MV-4-11 (cell line): ENCODE results near the gene LRRFIP1.
"Not testable (repeated sequence)": the region's sequence is repeated elsewhere in the genome, so short reads cannot be mapped to it uniquely, and the experiment has no call there.

Experiments used
- DNase-seq: peaks from one replicate; lab custom pipeline; 2025; lab: John Stamatoyannopoulos, UW

The LRRFIP1 gene

DNA sequence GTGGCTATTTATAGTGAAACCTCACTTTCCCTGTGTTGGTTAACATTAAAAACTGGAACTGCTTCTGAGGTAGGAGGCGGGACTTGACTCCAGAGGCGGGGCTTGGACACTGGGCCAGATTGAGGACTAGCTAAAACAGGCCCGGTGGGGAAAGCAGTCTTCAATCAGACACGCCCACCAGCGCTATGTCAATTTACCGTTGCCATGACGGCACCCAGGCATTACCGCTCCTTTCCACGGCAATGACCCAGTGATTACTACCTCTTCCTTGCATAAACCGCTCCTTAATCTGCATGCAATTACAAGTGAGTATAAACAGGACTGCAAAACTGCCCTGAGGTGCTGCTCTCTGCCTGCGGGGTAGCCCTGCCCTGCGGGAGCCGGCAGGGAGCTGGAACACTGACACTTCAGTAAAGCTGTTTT lies 35.3 kb downstream of the LRRFIP1 start:
- peak; percentile 95 for DNase-seq

DNA sequence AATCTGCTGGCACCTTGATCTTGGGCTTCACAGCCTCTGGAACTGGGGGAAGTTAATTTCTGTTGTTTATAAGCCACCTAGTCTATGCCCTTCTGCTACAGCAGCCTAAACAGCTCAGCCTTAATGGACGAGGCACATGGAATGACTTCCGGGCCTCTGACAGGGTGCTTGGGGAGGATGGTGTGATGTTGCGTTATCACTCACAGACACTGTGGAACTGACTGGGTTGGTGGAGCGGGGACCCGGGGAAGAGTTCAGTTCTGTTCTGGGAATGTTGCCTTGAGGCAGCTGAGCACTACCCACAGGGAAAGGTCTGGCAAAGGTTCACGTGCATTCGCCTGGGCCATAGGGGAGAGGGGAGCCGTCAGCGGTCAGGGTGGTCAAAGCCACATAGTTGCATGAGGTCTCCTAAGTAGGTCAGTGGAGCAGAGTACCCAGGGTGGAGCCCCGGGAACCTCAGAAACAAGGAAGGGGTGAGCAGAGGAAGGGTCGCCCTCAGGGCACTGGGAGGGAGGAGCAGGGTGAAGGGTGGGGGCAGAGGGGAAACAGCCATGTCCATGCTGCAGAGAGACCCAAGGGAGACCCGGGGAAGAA lies 36.2 kb downstream of the LRRFIP1 start:
- DNase-seq: no peak

DNA sequence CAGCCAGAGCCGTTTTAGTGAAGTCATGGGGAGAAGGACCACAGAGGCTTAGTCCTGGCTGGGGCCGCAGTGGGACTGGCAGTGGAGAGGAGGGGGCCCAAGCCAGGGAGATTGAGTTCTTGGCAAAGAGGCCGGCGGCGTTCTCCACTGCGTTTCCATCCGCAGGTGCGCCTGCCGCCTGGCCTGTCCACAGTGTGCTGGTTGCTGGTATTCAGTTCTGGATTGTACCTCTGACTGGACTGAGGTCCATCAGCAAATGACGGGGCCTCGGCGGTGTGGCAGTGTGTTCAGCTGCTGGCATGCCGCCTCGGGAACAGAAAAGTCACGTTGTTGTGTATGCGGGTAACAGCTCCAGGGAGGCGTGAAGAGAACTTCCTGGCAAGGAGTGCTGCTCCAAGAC lies 36.8 kb downstream of the LRRFIP1 start:
- no peak for DNase-seq

DNA sequence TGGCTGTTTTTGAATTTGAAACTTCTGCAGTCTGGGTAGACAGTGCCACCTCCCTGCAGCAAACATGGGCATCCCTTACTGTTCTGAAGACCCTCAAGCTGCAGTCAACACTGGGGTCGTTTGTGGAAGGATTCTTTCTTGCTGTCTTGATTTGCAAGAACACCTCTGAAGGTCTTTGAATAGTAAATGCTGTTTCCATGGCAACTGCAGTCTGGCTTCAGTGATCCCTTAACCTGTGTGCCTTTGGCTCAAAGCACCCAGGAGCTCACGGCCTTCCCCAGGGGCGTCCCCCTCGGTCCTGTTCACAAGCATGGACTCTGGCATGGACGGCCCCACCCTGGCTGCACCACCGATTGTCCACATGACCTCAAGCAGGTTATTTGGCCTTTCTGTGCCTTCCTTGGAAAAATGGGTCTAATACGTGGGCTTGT lies 38.3 kb downstream of the LRRFIP1 start:
- DNase-seq: no peak

DNA sequence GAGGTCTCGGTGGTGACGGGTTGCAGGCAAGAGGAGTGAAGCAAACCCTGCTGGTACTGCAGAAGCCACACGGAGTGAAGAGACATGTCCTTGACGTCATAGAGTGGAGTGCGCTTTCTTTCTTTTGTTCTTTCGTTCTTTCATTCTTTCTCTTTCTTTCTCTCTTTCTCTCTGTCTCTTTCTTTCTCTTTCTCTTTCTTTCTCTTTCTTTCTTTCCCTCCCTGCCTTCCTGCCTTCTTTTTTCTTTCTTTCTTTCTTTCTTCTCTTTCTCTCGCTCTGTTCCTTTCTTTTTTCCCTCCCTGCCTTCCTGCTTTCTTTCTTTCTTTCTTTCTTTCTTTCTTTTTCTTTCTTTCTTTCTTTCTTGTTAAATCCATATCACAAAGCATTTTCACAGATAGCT lies 39.2 kb downstream of the LRRFIP1 start:
- DNase-seq: no peak

DNA sequence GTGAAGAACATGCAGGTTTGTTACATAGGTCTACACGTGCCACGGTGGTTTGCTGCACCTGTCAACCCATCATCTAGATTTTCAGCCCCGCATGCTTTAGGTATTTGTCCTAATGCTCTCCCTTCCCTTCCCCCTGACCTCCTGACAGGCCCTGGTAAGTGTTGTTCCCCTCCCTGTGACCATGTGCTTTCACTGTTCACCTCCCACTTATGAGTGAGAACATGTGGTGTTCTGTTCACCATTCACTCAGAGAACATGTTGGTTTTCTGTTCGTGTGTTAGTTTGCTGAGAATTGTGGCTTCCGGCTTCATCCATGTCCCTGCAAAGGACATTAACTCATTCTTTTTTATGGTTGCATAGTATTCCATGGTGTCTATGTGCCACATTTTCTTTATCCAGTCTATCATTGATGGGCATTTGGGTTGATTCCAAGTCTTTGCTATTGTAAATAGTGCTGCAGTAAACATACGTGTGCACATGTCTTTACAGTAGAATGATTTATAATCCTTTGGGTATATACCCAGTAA lies 39.7 kb downstream of the LRRFIP1 start:
- not testable (repeated sequence) for DNase-seq

DNA sequence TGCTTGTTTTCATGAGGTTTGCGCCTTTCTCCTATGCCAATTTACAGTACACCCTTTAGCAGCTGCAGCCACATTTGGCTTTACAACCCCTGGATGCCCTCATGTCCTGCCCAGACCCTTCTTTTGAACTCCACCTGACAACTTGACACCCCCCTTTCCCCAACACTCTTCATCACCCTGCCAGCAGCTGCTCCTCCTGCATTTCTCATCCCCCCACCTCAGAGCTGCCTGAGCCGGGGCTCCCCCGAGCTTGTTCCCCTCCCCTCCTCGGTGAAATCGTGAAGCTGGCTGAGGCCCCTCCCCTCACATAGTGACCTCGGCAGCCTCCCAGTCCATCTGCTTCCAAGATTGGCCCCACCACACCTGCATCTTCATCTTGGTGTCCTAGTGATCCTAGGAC lies 40.5 kb downstream of the LRRFIP1 start:
- no peak for DNase-seq

DNA sequence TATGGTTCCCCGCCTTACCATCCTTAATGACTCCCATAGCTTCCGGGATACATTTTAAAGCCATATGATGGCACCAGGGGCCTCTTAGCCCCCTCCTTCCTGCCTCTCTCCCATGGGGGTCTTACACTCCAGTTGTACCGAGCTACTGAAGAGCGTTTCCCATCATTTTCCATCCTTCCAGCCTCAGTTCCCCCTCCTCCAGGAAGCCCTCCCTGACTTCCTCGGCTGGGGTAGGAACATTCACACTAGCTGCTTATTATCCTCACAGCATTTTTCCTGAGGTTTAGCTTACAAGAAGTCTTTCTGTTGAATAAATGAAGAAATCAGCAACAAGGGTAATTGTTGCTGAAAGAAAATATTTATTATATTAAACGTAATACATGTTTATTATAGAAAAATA lies 41.1 kb downstream of the LRRFIP1 start:
- DNase-seq: no peak

DNA sequence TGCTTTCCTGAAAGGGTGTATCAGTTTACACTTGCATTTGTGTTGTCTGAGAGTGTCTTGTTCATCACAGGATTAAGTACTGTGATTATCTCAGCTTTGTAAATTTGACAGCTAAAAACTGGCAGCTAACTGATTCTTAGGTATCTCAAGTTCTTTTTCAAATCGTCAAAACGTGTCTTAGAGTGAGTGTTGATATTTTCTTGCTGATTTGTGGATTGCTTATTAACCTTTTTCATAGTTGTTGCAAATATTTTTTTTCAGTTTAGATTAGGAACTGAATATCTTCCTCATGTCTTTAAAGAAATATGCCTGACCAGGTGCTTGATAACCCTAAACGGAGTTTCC lies 41.9 kb downstream of the LRRFIP1 start:
- no peak for DNase-seq

DNA sequence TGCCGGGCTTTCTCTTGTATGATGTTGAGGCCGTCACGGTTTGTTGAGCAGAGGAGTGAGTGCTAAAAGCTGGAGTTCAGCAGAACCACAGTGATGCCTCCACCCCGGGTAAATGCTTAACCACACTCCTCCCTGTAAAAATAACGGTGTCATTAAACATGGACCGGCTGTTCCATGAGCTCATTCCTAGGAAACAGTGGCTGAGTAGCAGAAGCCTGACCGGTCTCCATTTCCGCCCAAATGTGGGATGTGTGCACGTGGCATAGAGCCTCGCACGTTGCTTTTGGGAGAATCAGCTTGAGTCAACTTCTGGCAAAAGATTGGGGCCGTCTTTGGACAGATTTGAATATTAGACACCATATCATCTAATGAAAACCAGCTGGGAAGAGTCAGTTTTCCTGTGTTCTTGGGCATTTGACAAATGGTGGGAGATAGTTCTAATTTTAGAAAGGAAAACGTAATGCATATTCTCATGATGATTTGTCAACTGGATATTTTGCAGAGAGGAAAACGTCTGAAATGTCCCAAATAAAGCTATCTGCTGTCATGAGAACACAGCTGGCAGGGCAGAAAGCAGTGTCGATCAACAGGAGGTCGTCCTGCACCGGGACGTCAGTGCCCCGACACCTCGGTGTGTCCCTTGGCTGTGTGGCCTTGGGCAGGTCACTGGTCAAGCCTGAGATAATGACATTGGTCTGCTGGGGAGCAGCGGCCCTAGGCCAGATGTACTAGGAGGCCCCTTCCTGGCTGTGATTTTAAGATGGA lies 42.4 kb downstream of the LRRFIP1 start:
- DNase-seq: no peak

DNA sequence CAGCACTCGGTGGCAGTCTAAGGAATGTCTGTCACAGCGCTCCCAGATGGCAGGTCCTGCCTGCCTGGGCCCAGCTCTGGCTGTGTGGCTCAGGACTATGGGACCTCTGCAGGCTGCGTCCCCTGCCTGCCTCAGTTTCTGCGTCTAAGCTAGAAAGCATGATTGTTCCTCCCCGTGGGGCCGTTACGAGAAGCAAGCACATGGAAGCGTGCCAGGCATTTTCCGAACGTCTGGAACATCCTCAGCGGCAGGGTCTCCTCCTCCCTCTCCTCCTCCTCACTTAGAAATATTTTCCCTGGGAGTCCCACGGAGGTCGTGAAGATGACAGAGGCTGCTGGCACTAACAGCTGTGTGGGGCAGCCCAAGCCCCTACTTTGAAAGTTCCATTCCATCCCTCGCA lies 43.3 kb downstream of the LRRFIP1 start:
- no peak for DNase-seq

DNA sequence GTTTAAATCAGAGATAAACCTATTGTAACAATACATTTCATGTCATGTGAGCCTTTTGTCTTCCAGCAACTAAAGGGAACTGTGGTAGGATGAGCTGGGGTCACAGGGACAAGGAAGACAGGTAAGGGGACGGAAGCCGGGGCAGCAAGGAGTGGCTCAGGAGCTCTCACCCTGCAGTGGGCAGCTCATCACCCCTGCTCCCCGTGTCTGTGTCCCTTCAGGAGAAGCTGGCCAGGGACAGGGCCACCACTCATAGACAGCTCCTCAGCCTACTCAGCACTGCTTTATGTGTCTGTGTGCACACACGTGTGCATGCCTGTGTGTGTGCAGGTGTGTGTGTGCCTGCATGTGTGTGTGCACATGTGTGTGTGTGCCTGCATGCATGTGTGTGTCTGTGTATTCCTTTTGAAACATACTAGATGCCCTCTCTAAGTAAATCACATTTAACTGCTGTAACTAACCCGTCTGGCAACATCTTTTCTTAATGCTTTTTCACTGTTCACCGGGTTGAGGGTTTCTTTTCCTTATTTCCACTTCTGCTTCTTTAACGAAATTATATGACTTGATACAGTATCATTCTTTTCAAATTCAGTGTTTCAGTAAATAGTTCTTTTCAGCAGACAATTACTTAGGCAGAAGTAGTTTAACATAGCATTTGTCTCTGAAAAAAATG lies 44.2 kb downstream of the LRRFIP1 start:
- DNase-seq: peak; percentile 16

DNA sequence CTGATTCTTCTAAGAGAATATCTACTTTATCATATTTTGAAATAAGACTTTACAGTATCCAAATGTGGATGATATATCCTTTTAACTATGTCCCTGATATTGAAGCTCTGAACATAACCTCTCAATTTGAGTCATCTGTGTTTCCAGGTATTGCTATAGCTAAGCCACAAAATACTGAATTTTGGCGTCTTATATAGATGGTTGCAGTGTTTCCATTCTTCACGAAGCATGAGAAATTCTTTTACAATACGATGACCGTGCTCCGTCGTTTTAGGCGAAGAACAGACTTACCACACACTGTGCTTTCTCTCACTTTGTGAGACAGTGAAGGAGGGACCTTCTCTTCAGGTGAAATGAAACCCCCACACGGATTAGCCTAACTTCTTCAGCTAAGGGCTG lies 45.3 kb downstream of the LRRFIP1 start:
- no peak for DNase-seq

DNA sequence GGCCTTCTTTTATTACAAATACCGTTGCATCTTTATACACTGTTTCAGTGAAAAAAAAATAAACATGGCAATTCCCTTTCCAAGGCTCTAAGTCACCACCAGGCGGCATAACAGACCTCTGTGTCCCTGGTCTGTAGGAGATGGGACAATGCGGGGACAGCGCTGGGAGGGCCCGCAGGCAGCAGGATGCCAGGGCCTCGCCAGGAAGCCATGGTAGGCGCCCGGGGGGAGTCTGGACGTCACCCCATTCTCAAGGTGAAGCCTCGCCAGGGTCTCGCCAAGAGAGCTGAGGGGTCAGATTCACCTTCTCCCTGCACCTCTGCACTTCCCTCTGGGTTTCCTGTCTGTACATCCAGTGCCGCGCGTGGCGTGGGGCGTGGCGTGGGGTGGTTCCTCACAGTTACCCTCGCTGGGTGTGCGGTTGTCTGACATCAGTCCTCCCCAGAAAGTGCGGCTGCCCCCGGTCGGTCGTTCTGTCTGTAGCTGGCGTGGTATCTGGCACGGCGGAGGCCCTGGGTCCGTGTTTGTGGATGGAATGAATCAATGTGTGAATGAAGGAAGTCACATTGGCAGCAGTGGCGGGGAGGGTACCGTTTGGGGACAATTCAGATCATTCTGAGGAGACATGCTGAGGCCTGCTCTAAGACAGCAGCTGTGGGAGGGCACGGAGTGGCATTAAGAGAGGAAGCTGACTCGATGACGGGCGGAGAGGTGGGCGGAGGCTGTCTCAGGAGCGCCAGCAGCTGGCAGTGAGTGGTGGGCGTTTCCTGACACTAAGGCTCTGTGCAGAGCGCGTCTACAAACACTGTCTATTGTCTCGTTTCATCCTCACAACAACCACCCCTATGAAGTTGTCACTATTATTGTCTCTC lies 46.0 kb downstream of the LRRFIP1 start:
- peak; percentile 68 for DNase-seq

DNA sequence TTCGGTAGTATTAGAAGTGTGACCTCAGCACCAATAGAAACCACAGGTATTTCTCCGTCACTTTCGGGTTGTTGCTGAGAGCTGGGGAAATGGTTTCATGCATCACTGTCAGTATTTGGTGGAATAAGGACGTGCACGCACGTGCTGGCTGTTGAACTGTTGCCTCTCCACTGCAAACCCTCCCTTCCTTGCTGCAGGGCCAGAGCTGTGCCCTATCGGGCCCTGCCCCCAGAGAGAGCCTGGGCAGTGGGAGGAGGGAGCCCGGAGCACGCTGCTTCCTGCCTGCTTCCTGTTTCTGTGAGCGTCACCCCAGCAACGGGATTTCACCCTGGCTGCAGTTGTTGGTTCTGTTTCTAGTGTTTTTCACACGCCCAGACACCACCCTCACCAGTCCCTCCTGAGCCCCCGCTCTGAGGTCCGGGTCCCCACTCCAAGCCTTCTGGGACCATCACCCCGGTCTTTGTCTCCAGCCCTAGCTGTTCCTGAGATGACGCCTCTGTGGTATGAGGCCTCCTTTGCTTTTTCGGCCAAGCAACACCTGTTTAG lies 47.4 kb downstream of the LRRFIP1 start:
- peak; percentile 93 for DNase-seq

DNA sequence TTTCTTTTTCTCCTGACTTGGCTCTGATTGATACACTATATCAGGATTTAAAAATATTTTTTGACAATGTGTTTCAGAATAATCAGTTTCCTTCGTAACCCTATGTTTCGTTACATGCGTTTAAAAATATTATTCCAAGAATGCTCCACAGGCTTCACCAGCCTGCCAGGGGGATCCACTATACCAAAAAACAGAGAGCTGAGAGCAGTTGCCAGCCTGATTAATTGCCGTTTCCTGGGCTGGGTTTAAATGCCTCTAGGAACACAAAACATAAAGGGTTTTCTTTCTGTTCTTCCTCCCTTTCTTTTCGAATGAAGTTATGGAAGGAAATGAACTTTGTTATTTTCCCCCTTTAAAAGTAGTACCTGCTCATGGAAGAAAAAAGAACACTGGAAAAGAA lies 47.9 kb downstream of the LRRFIP1 start:
- DNase-seq: no peak

DNA sequence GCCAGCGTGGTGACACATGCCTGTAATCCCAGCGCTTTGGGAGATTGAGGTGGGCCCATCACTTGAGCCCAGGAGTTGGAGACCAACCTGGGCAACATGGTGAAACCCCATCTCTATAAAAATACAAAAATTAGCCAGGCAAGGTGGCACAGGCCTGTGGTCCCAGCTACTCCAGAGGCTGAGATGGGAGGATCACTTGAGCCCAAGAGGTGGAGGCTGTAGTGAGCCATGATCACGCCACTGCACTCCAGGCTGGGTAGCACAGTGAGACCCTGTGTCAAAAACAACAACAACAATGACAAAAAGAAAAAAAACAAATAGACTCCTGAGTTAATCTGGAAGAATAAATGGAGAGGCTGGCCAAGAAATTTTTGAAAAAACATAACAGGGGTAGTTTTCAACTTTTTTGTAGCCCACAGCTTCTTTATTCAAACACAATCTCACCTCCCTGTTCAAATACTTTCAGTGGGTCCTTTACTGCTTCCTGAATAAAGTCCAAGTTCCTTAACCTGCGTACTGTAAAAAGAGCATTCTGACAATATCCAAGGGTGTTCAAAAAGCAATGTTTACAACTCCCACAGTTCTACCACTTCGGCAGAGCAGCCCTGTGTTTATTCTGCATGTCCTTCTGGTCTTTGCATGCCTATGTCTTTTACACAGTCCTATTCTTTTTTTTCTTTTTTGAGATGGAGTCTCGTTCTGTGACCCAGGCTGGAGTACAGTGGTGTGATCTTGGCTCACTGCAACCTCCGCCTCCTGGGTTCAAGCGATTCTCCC lies 53.5 kb downstream of the LRRFIP1 start:
- DNase-seq: no peak

DNA sequence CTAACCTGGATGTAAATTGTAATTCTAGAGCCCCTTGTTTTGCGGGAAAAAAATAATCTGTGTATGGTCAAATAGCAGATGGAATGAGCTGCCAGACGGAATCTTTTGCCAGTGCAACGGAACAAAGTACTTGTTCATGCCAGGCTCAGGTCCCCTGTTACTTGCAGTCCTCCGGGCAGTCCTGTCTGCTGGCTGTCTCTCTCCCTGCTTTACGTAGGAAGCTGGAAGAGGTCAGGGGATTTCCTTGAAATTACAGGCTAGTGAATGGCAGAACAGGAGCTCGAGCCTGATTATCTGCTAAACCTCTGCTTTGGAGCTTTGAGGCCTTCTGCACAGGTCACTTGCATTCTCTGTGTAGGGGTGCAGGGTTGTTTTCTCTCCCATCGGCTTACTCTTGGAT lies 54.8 kb downstream of the LRRFIP1 start:
- DNase-seq: no peak

DNA sequence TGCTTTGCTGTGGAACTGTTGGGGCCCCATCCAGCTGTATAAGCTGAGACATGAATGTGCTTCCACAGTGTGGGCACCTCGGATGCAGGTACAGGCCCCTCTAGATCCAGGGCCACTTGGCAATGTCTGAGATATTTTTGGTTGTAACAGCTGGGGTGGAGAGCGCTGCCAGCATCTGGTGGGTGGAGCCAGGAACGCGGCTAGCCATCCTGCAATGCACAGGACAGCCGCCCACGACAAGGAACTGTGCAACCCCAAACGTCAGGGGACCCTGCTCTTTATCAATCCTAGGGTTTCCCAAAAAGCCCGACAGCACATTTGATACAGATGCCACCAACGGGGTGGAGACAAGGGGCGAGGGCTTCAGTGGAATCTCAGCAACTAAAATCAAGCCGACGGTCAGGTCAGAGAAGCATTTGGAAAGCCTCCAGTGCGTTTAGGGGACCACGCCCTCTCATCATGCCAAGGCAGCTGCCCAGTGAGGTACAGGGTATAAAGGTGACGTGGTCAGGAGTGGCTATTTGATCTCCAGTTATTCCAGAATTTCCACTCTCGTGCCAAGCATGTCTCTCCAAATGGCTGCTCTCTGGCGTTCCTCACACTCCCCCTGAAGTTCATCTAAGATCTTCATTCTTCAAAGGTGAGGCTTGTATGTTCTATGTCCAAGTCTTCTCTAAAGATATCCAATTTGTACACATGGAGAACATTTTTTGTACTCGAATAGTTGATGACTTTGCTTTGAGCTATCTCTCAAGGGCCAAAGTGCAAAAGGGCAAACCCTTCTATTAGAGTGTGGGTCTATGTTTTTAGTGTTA lies 55.7 kb downstream of the LRRFIP1 start:
- no peak for DNase-seq

DNA sequence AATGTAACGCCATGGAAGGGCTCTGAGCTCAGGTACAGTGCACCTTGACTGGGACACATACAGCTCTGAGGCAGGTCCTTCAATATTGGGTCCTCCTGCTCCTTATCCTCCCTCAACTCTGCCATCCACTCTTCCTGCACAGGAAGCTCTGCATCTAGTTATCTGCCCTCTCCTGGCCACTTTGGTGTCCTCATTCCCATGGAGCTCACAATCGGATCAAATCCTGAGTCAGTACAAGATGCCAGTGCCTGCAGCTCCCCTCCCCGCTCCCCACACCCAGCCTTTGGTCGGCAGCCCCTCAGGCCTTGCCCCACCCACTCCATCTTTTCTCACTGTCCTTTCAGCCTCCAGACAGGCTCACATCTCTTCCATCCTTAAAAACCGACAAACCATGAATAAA lies 58.0 kb downstream of the LRRFIP1 start:
- DNase-seq: no peak
